Parathyroid adenoma (tissue), 2 donors: ENCODE measurements around the gene GPAT3.

Source experiments
- H2AFZ ChIP-seq: fragments of 300-600 bp; sonication (generic); one replicate; pipeline ENCODE4 v1.7.0; 2017; ENCODE audit warnings: antibody characterized with exemption, mild to moderate bottlenecking
- H3K27ac ChIP-seq: fragments of 300-600 bp; sonication (generic); one replicate; pipeline ENCODE4 v1.7.0; 2017
- H3K27me3 ChIP-seq: fragments of 300-600 bp; sonication (generic); one replicate; pipeline ENCODE4 v1.7.0; 2017; ENCODE audit warnings: low read length; ENCODE audit not compliant: control insufficient read depth, insufficient read depth
- H3K36me3 ChIP-seq: fragments of 300-600 bp; sonication (generic); one replicate; pipeline ENCODE4 v1.7.0; 2017; ENCODE audit warnings: low read length; ENCODE audit not compliant: control insufficient read depth, insufficient read depth
- H3K4me1 ChIP-seq: fragments of 300-600 bp; sonication (generic); one replicate; pipeline ENCODE4 v1.7.0; 2017; ENCODE audit warnings: control low read depth
- H3K4me2 ChIP-seq: fragments of 300-600 bp; sonication (generic); one replicate; pipeline ENCODE4 v1.7.0; 2017; ENCODE audit warnings: low read length
- H3K4me3 ChIP-seq: fragments of 300-600 bp; sonication (generic); one replicate; pipeline ENCODE4 v1.7.0; 2017; ENCODE audit warnings: low read depth, low read length
- H3K79me2 ChIP-seq: fragments of 300-600 bp; sonication (generic); one replicate; pipeline ENCODE4 v1.7.0; 2017; ENCODE audit warnings: control low read depth
- H3K9ac ChIP-seq: fragments of 300-600 bp; sonication (generic); one replicate; pipeline ENCODE4 v1.7.0; 2017; ENCODE audit warnings: mild to moderate bottlenecking
- H3K9me3 ChIP-seq: fragments of 300-600 bp; sonication (generic); one replicate; pipeline ENCODE4 v1.7.0; 2017; ENCODE audit warnings: low read length; ENCODE audit not compliant: control insufficient read depth
- CTCF ChIP-seq: fragments of 300-600 bp; sonication (generic); IDR thresholded peaks from one replicate; pipeline ENCODE4 v1.7.0; 2017; ENCODE audit warnings: antibody characterized with exemption, mild to moderate bottlenecking
- donor health status: primary hyperparathyroidism.

GPAT3 gene

GRCh38 chr4:83581411-83582288 lies 45.7 kb downstream of the GPAT3 start:
- no peaks in the 10 kb centered on the region for H3K9me3 ChIP-seq
- H3K4me1 ChIP-seq: peaks cover 5% of the 10 kb centered on the region
- H3K9ac ChIP-seq: no peak overlapping the region
- H3K36me3 ChIP-seq: no peaks in the 10 kb centered on the region
- TF ChIP-seq CTCF: no peak
- H3K27me3 ChIP-seq: no peaks in the 10 kb centered on the region
- peak overlapping the region; percentile 28 for H3K4me2 ChIP-seq
- no peaks in the 10 kb centered on the region for H3K79me2 ChIP-seq
- H3K27ac ChIP-seq: peak overlapping the region; percentile 9
- H2AFZ ChIP-seq: no peak overlapping the region
- H3K4me3 ChIP-seq: no peak overlapping the region

- peak overlapping the region; percentile 28 for H3K4me2 ChIP-seq
- H3K4me3 ChIP-seq: no peak overlapping the region
- TF ChIP-seq CTCF: no peak
- H3K27me3 ChIP-seq: no peaks in the 10 kb centered on the region
- H2AFZ ChIP-seq: no peak overlapping the region
- H3K79me2 ChIP-seq: no peaks in the 10 kb centered on the region
- H3K4me1 ChIP-seq: peaks cover 5% of the 10 kb centered on the region
- H3K36me3 ChIP-seq: no peaks in the 10 kb centered on the region
- H3K27ac ChIP-seq: peak overlapping the region; percentile 9
- H3K9me3 ChIP-seq: no peaks in the 10 kb centered on the region
- H3K9ac ChIP-seq: no peak overlapping the region
These were observed 46.4 kb downstream of the GPAT3 start for GRCh38 chr4:83582289-83582785.

- Histone ChIP-seq H3K27ac (no peak overlapping the region), H3K9me3 (no peaks in the 10 kb centered on the region)
These were observed 50.1 kb downstream of the GPAT3 start for GRCh38 chr4:83585982-83586508.

GRCh38 chr4:83589279-83589678 lies 53.4 kb downstream of the GPAT3 start:
- H3K79me2 ChIP-seq: no peaks in the 10 kb centered on the region
- H3K27ac ChIP-seq: no peak overlapping the region
- TF ChIP-seq CTCF: no peak

More at GRCh38 chr4:83585982-83586508, 50.1 kb downstream of the GPAT3 start:
- Histone ChIP-seq H3K27me3 (no peaks in the 10 kb centered on the region), H3K79me2 (no peaks in the 10 kb centered on the region), H3K4me3 (no peak overlapping the region), H3K4me1 (peaks cover 5% of the 10 kb centered on the region), H3K36me3 (no peaks in the 10 kb centered on the region), H2AFZ (no peak overlapping the region), H3K4me2 (no peak overlapping the region), H3K9ac (no peak overlapping the region)
- TF ChIP-seq CTCF: no peak

More at GRCh38 chr4:83589279-83589678, 53.4 kb downstream of the GPAT3 start:
- H3K36me3 ChIP-seq: no peaks in the 10 kb centered on the region
- no peak overlapping the region for H3K4me2 ChIP-seq
- H3K9ac ChIP-seq: no peak overlapping the region
- no peak overlapping the region for H2AFZ ChIP-seq
- H3K4me1 ChIP-seq: no peaks in the 10 kb centered on the region
- H3K27me3 ChIP-seq: no peaks in the 10 kb centered on the region
- H3K9me3 ChIP-seq: no peaks in the 10 kb centered on the region
- H3K4me3 ChIP-seq: no peak overlapping the region
